ENCODE results near the gene CCL11. TPM values are rescaled to one million over a fixed set of nuclear protein-coding genes. Genes with fewer than 3 reads are reported as not detected.

The CCL11 gene
- total RNA-seq, 1 experiment from 2014 or later: not detected

- H3K27ac ChIP-seq (ENCODE audit: low read length): peak overlapping the region; percentile 98
- no peak for DNase-seq (ENCODE audit: low read depth, low spot score)
- H3K4me1 ChIP-seq (ENCODE audit: control insufficient read depth, insufficient read depth, low read length): peaks cover 74% of the 10 kb centered on the region
- intact Hi-C loops (cut with micrococcal nuclease; ENCODE audit: unreplicated experiment): loop anchor here (5.0 kb wide), 1 partner anchor 52 kb away; no protein-coding TSS in a partner anchor
- H3K36me3 ChIP-seq (ENCODE audit: control insufficient read depth, insufficient read depth, low read length): no peaks in the 10 kb centered on the region
- ChIA-PET POLR2A (no interaction called here), CTCF (interaction anchor here (2.5 kb wide), 1 partner anchor 107 kb away, joined by 12 read pairs; no protein-coding TSS in a partner anchor)
- H3K4me3 ChIP-seq (ENCODE audit: low read depth in 2 of 2, low read length in 2 of 2): no peak overlapping the region
- H3K9me3 ChIP-seq (ENCODE audit: control insufficient read depth, insufficient read depth, low read depth, low read length): no peaks in the 10 kb centered on the region
- ATAC-seq: no peak
- TF ChIP-seq POLR2AphosphoS5 (IDR thresholded peaks at IDR 0.05; ENCODE audit: low read depth, low read length) (peak; percentile 29; the same call in 1 of the 2 replicates), SIN3A (IDR thresholded peaks at IDR 0.05; ENCODE audit: borderline replicate concordance, insufficient read depth, low read depth, low read length) (no peak)
- H3K27me3 ChIP-seq (ENCODE audit: control insufficient read depth, insufficient read depth, low read length): no peaks in the 10 kb centered on the region
- no TSS peak for BruUV-seq (replicated peaks)
- in situ Hi-C loops (cut with HindIII; ENCODE audit: low pct_unique_long_range_greater_than_20kb, low sequenced_read_pairs): no loop called here
Observed at GRCh38 chr17:34254146-34254545, 31.4 kb upstream of the CCL11 start.

GRCh38 chr17:34254651-34255380 lies 30.7 kb upstream of the CCL11 start, which contains the start of gene CCL2:
TSS of gene CCL2 (plus strand) at chr17:34255285. CDS start at chr17:34255350, 65 bp downstream.
- TSS peak; percentile 91 for BruUV-seq (replicated peaks)
- peak within 1 kb of the TSS; percentile 98 for H3K27ac ChIP-seq (ENCODE audit: low read length)
- POLR2A ChIA-PET: no interaction called here
- DNase-seq (ENCODE audit: low read depth, low spot score): no peak
- CTCF ChIA-PET: interaction anchor here (0.7 to 2.0 kb wide), 3 partner anchors 51 to 107 kb away, joined by 3 to 21 read pairs (median 4); no protein-coding TSS in a partner anchor
- TF ChIP-seq REST (IDR thresholded peaks at IDR 0.05; ENCODE audit: insufficient read depth in 1 of 2, low read depth in 2 of 2, low read length in 1 of 2) (no peak), POLR2AphosphoS5 (IDR thresholded peaks at IDR 0.05; ENCODE audit: low read depth, low read length) (peak; percentile 86; the same call in 1 of the 2 replicates)
- in situ Hi-C loops (cut with HindIII; ENCODE audit: low pct_unique_long_range_greater_than_20kb, low sequenced_read_pairs): no loop called here
- no peaks in the 10 kb centered on the region for H3K9me3 ChIP-seq (ENCODE audit: control insufficient read depth, insufficient read depth, low read depth, low read length)
- peaks cover 68% of the 10 kb centered on the region for H3K4me1 ChIP-seq (ENCODE audit: control insufficient read depth, insufficient read depth, low read length)
- peak; percentile 67 for ATAC-seq
- no peaks in the 10 kb centered on the region for H3K27me3 ChIP-seq (ENCODE audit: control insufficient read depth, insufficient read depth, low read length)
- intact Hi-C loops (cut with micrococcal nuclease; ENCODE audit: unreplicated experiment): loop anchor here (5.0 kb wide), 1 partner anchor 53 kb away; no protein-coding TSS in a partner anchor
- no peaks in the 10 kb centered on the region for H3K36me3 ChIP-seq (ENCODE audit: control insufficient read depth, insufficient read depth, low read length)
- peak within 1 kb of the TSS; percentile 62 to 81 for H3K4me3 ChIP-seq (ENCODE audit: low read depth in 2 of 2, low read length in 2 of 2)

- no TSS peak for BruUV-seq (replicated peaks)
- intact Hi-C loops (cut with micrococcal nuclease; ENCODE audit: unreplicated experiment) (no loop called here), in situ Hi-C loops (cut with HindIII; ENCODE audit: low pct_unique_long_range_greater_than_20kb, low sequenced_read_pairs) (no loop called here)
- no peak; the same call in 1 of the 2 replicates for ATAC-seq
- peak overlapping the region; percentile 62 to 81 for H3K4me3 ChIP-seq (ENCODE audit: low read depth in 2 of 2, low read length in 2 of 2)
- H3K27me3 ChIP-seq (ENCODE audit: control insufficient read depth, insufficient read depth, low read length): no peaks in the 10 kb centered on the region
- ChIA-PET POLR2A (no interaction called here), CTCF (interaction anchor here (0.7 to 2.0 kb wide), 3 partner anchors 51 to 106 kb away, joined by 3 to 21 read pairs (median 4); no protein-coding TSS in a partner anchor)
- DNase-seq (ENCODE audit: low read depth, low spot score): no peak
- H3K36me3 ChIP-seq (ENCODE audit: control insufficient read depth, insufficient read depth, low read length): no peaks in the 10 kb centered on the region
- TF ChIP-seq POLR2AphosphoS5 (IDR thresholded peaks at IDR 0.05; ENCODE audit: low read depth, low read length) (peak; percentile 28; the same call in 1 of the 2 replicates), REST (IDR thresholded peaks at IDR 0.05; ENCODE audit: insufficient read depth in 1 of 2, low read depth in 2 of 2, low read length in 1 of 2) (no peak)
- no peaks in the 10 kb centered on the region for H3K9me3 ChIP-seq (ENCODE audit: control insufficient read depth, insufficient read depth, low read depth, low read length)
- H3K27ac ChIP-seq (ENCODE audit: low read length): peak overlapping the region; percentile 98
- H3K4me1 ChIP-seq (ENCODE audit: control insufficient read depth, insufficient read depth, low read length): peaks cover 66% of the 10 kb centered on the region
Observed at GRCh38 chr17:34255381-34255732, 30.2 kb upstream of the CCL11 start.

Data from Panc1 (cell line).